MCF 10A (cell line): ENCODE data around the gene NEMP1. TPM values are rescaled to one million over a fixed set of nuclear protein-coding genes. Genes with fewer than 3 reads are reported as not detected.

ENCODE experiments used
- BruUV-seq: library from RNA; stranded (reverse); fragments of 400-500 nt; replicated peaks from 2 replicates; lab custom pipeline; 2021; lab: Mats Ljungman, UMichigan
- CTCF ChIA-PET: fragments of 300-600 bp; sonication (Branson Sonifier 250); formaldehyde crosslinking; extraction: SDS; loops from one replicate; lab custom pipeline; 2021; ENCODE audit warnings: antibody characterized with exemption, inconsistent platforms; lab: Yijun Ruan, JAX
- POLR2A ChIA-PET: fragments of 300-600, 350-650 bp; sonication (Branson Sonifier 250); formaldehyde crosslinking; extraction: SDS; loops from one replicate; lab custom pipeline; 2020; ENCODE audit warnings: antibody characterized with exemption, inconsistent platforms; lab: Yijun Ruan, JAX
- DNase-seq: peaks from one replicate; pipeline ENCODE4 v3.0.0-alpha.2; 2018; ENCODE audit not compliant: unreplicated experiment
- H3K27ac Mint-ChIP-seq: one replicate; pipeline ENCODE4 v1.8.0; 2022; ENCODE audit warnings: mild to moderate bottlenecking, low read depth, mixed read lengths; ENCODE audit not compliant: unreplicated experiment
- H3K27me3 Mint-ChIP-seq: one replicate; pipeline ENCODE4 v1.8.0; 2022; ENCODE audit warnings: mixed read lengths; ENCODE audit not compliant: insufficient read depth, unreplicated experiment
- H3K36me3 Mint-ChIP-seq: one replicate; pipeline ENCODE4 v1.8.0; 2022; ENCODE audit warnings: mild to moderate bottlenecking, moderate library complexity, mixed read lengths; ENCODE audit not compliant: insufficient read depth, unreplicated experiment
- H3K4me1 Mint-ChIP-seq: one replicate; pipeline ENCODE4 v1.8.0; 2022; ENCODE audit warnings: mixed read lengths; ENCODE audit not compliant: insufficient read depth, unreplicated experiment
- H3K4me3 Mint-ChIP-seq: one replicate; pipeline ENCODE4 v1.8.0; 2022; ENCODE audit warnings: mild to moderate bottlenecking, moderate library complexity, mixed read lengths; ENCODE audit not compliant: unreplicated experiment
- H3K9me3 Mint-ChIP-seq: one replicate; pipeline ENCODE4 v1.8.0; 2022; ENCODE audit warnings: mixed read lengths; ENCODE audit not compliant: unreplicated experiment
- intact Hi-C: fragments of 100-400 bp; cut with micrococcal nuclease; formaldehyde crosslinking; loops from 2 replicates; pipeline ENCODE4 v1.14.1; 2022
- total RNA-seq: library from RNA; stranded (reverse); gene quantifications from 2 replicates; pipeline ENCODE4 v1.2.3, GENCODE V29; 2022
- TF ChIP-seq, protein P1 (sequence below): fragments of 200-600 bp; IDR thresholded peaks from one replicate; pipeline ENCODE4 v1.8.0; 2022; ENCODE audit warnings: antibody characterized with exemption, mild to moderate bottlenecking; ENCODE audit not compliant: unreplicated experiment

The NEMP1 gene
- total RNA-seq, 1 experiment from 2014 or later: 17.5 TPM

GRCh38 chr12:57047981-57048380 lies 30.6 kb downstream of the NEMP1 start:
- no peak overlapping the region for H3K27ac Mint-ChIP-seq
- no peak for DNase-seq
- TF ChIP-seq, protein P1, sequence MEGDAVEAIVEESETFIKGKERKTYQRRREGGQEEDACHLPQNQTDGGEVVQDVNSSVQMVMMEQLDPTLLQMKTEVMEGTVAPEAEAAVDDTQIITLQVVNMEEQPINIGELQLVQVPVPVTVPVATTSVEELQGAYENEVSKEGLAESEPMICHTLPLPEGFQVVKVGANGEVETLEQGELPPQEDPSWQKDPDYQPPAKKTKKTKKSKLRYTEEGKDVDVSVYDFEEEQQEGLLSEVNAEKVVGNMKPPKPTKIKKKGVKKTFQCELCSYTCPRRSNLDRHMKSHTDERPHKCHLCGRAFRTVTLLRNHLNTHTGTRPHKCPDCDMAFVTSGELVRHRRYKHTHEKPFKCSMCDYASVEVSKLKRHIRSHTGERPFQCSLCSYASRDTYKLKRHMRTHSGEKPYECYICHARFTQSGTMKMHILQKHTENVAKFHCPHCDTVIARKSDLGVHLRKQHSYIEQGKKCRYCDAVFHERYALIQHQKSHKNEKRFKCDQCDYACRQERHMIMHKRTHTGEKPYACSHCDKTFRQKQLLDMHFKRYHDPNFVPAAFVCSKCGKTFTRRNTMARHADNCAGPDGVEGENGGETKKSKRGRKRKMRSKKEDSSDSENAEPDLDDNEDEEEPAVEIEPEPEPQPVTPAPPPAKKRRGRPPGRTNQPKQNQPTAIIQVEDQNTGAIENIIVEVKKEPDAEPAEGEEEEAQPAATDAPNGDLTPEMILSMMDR: no peak
- H3K27me3 Mint-ChIP-seq: peaks cover 28% of the 10 kb centered on the region
- intact Hi-C loops: no loop called here
- H3K9me3 Mint-ChIP-seq: no peaks in the 10 kb centered on the region
- ChIA-PET CTCF (interaction anchor here (0.6 to 6.9 kb wide), 9 partner anchors 13 to 396 kb away, joined by 3 to 82 read pairs (median 4); partner anchors contain the start of gene ZBTB39), POLR2A (interaction anchor here (0.8 kb wide), 1 partner anchor 17 kb away, joined by 3 read pairs; no protein-coding TSS in a partner anchor)
- H3K36me3 Mint-ChIP-seq: no peaks in the 10 kb centered on the region
- no peaks in the 10 kb centered on the region for H3K4me1 Mint-ChIP-seq
- BruUV-seq: no TSS peak
- no peak overlapping the region for H3K4me3 Mint-ChIP-seq

GRCh38 chr12:57046947-57047890 lies 31.4 kb downstream of the NEMP1 start:
- Mint-ChIP-seq H3K4me3 (no peak overlapping the region), H3K27ac (no peak overlapping the region), H3K4me1 (no peaks in the 10 kb centered on the region), H3K9me3 (no peaks in the 10 kb centered on the region), H3K36me3 (no peaks in the 10 kb centered on the region), H3K27me3 (peaks cover 28% of the 10 kb centered on the region)
- TF ChIP-seq, protein P1: no peak
- intact Hi-C loops: no loop called here
- no TSS peak for BruUV-seq
- DNase-seq: no peak
- POLR2A ChIA-PET: interaction anchor here (0.7 kb wide), 1 partner anchor 56 kb away, joined by 3 read pairs; no protein-coding TSS in a partner anchor
- CTCF ChIA-PET: interaction anchor here (0.5 to 6.9 kb wide), 9 partner anchors 13 to 397 kb away, joined by 3 to 82 read pairs (median 4); no protein-coding TSS in a partner anchor

DNA sequence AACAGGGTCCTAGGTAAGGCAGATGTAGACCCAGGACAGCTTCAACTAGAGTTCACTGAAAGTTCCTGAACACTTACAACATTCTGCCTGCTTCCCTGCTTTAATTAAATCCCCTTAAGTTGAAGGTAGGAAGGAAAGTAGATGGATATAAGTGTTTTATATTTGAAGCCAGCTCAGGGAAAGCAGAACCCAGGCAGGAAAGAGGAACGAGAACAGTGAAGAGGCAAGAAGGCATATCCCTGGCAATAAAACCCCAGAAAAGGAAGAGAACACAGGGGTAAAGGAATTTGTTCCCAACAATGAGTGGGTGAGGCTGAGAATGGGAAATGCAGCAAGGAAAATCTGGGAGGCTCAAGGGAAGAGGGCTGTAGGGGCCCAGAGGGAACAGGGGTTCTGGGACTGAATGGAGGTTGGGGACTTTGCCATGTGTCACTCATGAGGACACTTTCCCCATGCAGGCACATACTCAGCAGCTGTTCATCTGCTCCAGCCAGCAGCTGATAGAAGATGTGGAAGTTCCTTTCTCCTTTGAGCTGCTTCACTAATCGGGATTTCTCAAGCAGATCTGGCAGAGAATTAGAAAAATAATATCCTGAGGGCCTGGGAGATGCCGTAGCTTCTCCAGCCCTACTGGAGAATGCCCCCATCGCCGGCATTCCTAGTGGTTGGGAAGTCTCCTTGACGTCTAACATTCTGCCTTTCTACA lies 32.4 kb downstream of the NEMP1 start:
- Mint-ChIP-seq H3K27ac (no peak overlapping the region), H3K36me3 (no peaks in the 10 kb centered on the region), H3K27me3 (peaks cover 33% of the 10 kb centered on the region), H3K9me3 (no peaks in the 10 kb centered on the region), H3K4me1 (no peaks in the 10 kb centered on the region), H3K4me3 (no peak overlapping the region)
- ChIA-PET POLR2A (interaction anchor here (0.7 kb wide), 1 partner anchor 57 kb away, joined by 3 read pairs; no protein-coding TSS in a partner anchor), CTCF (interaction anchor here (6.9 kb wide), 1 partner anchor 14 kb away, joined by 82 read pairs; no protein-coding TSS in a partner anchor)
- TF ChIP-seq, protein P1: no peak
- intact Hi-C loops: no loop called here
- BruUV-seq: no TSS peak
- DNase-seq: no peak
